Neural cell (in vitro differentiated cells): Measurements from ENCODE around the gene OTOG. TPM values are rescaled to one million over a fixed set of nuclear protein-coding genes. Genes with fewer than 3 reads are reported as not detected.

ENCODE experiments used
- H2AFZ ChIP-seq: fragments of 200-600, 300-800 bp; sonication (generic), shearing (Covaris generic); 2 replicates; pipeline ENCODE4 v1.6.0; 2014; ENCODE audit warnings: low read depth, mild to moderate bottlenecking, antibody characterized with exemption, low read length, moderate library complexity
- H3F3A ChIP-seq: fragments of 200-600 bp; shearing (Covaris generic); 2 replicates; pipeline ENCODE4 v1.6.1; 2016; ENCODE audit warnings: mild to moderate bottlenecking, moderate library complexity, mixed read lengths, antibody characterized with exemption, low read length; ENCODE audit not compliant: insufficient read depth, poor library complexity, severe bottlenecking
- H3K27ac ChIP-seq: fragments of 200-600, 300-800 bp; sonication (generic), shearing (Covaris generic); 2 replicates; pipeline ENCODE4 v1.5.1; 2014; ENCODE audit warnings: mild to moderate bottlenecking, low read length, moderate library complexity
- H3K27me3 ChIP-seq: fragments of 300-800, 200-600 bp; sonication (generic), shearing (Covaris generic); 2 replicates; pipeline ENCODE4 v1.6.0; 2014; ENCODE audit warnings: mild to moderate bottlenecking, low read depth, low read length, moderate library complexity; ENCODE audit not compliant: insufficient read depth
- H3K36me3 ChIP-seq: fragments of 300-800, 200-600 bp; sonication (generic), shearing (Covaris generic); 2 replicates; pipeline ENCODE4 v1.5.1; 2014; ENCODE audit warnings: mild to moderate bottlenecking, antibody characterized with exemption, low read length, moderate library complexity; ENCODE audit not compliant: insufficient read depth
- H3K4me2 ChIP-seq: fragments of 300-800, 200-600 bp; sonication (generic), shearing (Covaris generic); 2 replicates; pipeline ENCODE4 v1.6.0; 2014; ENCODE audit warnings: mild to moderate bottlenecking, low read length
- H3K4me3 ChIP-seq: fragments of 300-800, 200-600 bp; sonication (generic), shearing (Covaris generic); 2 replicates; pipeline ENCODE4 v1.5.1; 2014; ENCODE audit warnings: mild to moderate bottlenecking, low read length, moderate library complexity
- H3K79me2 ChIP-seq: fragments of 200-600 bp; shearing (Covaris generic); replicated peaks from 2 replicates; pipeline ENCODE4 v1.6.0; 2014; ENCODE audit warnings: mild to moderate bottlenecking, low read length, moderate library complexity; ENCODE audit not compliant: insufficient read depth
- H3K9ac ChIP-seq: fragments of 300-800, 200-600 bp; sonication (generic), shearing (Covaris generic); 2 replicates; pipeline ENCODE4 v1.6.1; 2016; ENCODE audit warnings: mild to moderate bottlenecking, low read length, mixed read lengths
- H3K9me2 ChIP-seq: fragments of 200-600 bp; shearing (Covaris generic); 2 replicates; pipeline ENCODE4 v1.6.1; 2016; ENCODE audit warnings: mild to moderate bottlenecking, low read length, mixed read lengths; ENCODE audit not compliant: insufficient read depth
- H3K9me3 ChIP-seq: fragments of 200-600, 300-800 bp; sonication (generic), shearing (Covaris generic); 2 replicates; pipeline ENCODE4 v1.6.1; 2016; ENCODE audit warnings: mild to moderate bottlenecking, mixed run types, low read length, moderate library complexity, mixed read lengths
- H4K20me1 ChIP-seq: fragments of 200-600 bp; shearing (Covaris generic); 2 replicates; pipeline ENCODE4 v1.6.1; 2016; ENCODE audit warnings: mild to moderate bottlenecking, mixed run types; ENCODE audit not compliant: insufficient read depth
- CTCF ChIP-seq: fragments of 450-650 bp; IDR thresholded peaks from 2 replicates; pipeline ENCODE4 v1.5.1; 2014; ENCODE audit warnings: antibody characterized with exemption, mild to moderate bottlenecking, moderate library complexity; ENCODE audit not compliant: poor library complexity, severe bottlenecking
- EZH2 ChIP-seq: fragments of 200-600, 300-800 bp; shearing (Covaris generic), sonication (generic); IDR thresholded peaks from 2 replicates; pipeline ENCODE4 v1.6.1; 2014; ENCODE audit warnings: antibody characterized with exemption, low read length, borderline replicate concordance, mild to moderate bottlenecking; ENCODE audit not compliant: insufficient read depth, poor library complexity, severe bottlenecking
- MXI1 ChIP-seq: fragments of 450-650 bp; conservative IDR thresholded peaks from 2 replicates; pipeline ENCODE4 v1.6.1; 2014; ENCODE audit warnings: antibody characterized with exemption, mild to moderate bottlenecking; ENCODE audit not compliant: poor library complexity, severe bottlenecking
- POLR2AphosphoS5 ChIP-seq: IDR thresholded peaks from 2 replicates; pipeline ENCODE4 v1.6.1; 2012
- RAD21 ChIP-seq: fragments of 450-650 bp; conservative IDR thresholded peaks from 2 replicates; pipeline ENCODE4 v1.6.1; 2014; ENCODE audit warnings: antibody characterized with exemption, mild to moderate bottlenecking, moderate library complexity
- REST ChIP-seq: IDR thresholded peaks from 2 replicates; pipeline ENCODE4 v1.6.1; 2012; ENCODE audit warnings: borderline replicate concordance
- TAF1 ChIP-seq: IDR thresholded peaks from 2 replicates; pipeline ENCODE4 v1.6.1; 2012; ENCODE audit warnings: low read depth
- polyA plus RNA-seq: library from polyadenylated mRNA; depleted of rRNA; stranded (reverse); fragments of >200 nt; gene quantifications from 2 replicates; pipeline ENCODE4 v1.2.3, GENCODE V29; 2014

OTOG gene
- polyA plus RNA-seq, 1 donor from 2014 or later, result not detected

DNA sequence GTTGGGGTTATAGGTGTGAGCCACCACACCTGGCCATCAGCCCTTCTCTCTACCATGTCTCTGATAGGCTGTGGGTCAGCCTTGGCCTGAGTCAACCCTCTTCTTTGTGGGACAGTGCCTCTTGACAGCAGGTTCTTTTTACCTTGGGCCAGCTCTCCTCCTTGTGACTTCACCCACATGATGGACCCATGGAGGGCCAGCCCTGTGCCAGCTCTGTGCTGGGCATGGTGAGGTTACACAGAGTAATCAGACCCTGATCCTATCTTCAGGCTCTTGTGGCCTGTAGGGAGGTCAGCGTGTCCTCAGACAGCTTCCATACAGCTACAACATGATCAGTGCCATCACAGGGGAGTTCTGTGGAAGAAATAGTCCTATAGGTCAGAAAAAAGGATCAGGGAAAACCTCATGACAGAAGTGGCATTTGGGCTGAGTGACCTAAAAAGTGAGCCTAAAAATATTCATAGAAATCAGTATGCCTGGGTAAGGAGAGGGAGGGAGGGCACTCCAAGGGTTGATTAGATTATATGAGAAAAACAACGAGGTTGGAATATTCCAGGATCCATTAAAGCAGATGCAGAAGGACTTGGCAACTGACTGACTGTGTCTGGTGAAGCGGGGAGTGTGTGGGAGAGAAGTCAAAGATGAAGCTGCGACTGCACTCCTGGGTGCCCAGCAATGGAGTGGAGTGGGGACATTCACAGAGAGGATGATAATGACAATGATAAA is 17.1 kb downstream of the OTOG start:
- H3K4me2 ChIP-seq, result no peak overlapping the region
- H3K27me3 ChIP-seq, result no peaks in the 10 kb centered on the region
- TF ChIP-seq REST (no peak), EZH2 (no peak)
- H3F3A ChIP-seq, result no peaks in the 10 kb centered on the region
- H3K4me3 ChIP-seq, result no peak overlapping the region
- no peak overlapping the region for H2AFZ ChIP-seq
- no peaks in the 10 kb centered on the region for H3K36me3 ChIP-seq
- no peaks in the 10 kb centered on the region for H3K9me3 ChIP-seq
- no peak overlapping the region for H3K9ac ChIP-seq
- no peaks in the 10 kb centered on the region for H3K79me2 ChIP-seq
- no peaks in the 10 kb centered on the region for H4K20me1 ChIP-seq
- no peaks in the 10 kb centered on the region for H3K9me2 ChIP-seq
- H3K27ac ChIP-seq, result no peak overlapping the region

DNA sequence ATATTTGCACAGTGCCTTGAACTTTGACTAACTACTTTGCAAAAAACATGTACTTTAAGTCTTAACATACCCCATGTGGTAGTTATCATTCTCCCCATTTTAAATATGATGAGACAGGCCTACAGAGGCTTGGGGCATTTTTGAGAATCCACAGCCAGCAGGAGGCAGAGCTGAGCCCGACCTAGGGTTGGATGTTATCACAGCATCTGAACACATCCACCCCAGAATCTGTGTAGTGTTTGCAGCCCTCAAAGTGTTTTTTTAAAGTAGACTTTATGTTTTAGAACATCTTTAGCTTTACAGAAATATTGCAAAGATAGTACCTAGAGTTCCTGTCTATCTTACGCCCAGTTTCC is 17.6 kb downstream of the OTOG start:
- Histone ChIP-seq H3K27ac (no peak overlapping the region), H3K9ac (no peak overlapping the region), H3K9me3 (no peaks in the 10 kb centered on the region), H3K9me2 (no peaks in the 10 kb centered on the region), H3K4me3 (no peak overlapping the region), H2AFZ (no peak overlapping the region), H3K4me2 (no peak overlapping the region), H3F3A (no peaks in the 10 kb centered on the region), H3K36me3 (no peaks in the 10 kb centered on the region), H3K79me2 (no peaks in the 10 kb centered on the region), H3K27me3 (no peaks in the 10 kb centered on the region), H4K20me1 (no peaks in the 10 kb centered on the region)
- TF ChIP-seq TAF1 (no peak), POLR2AphosphoS5 (no peak), REST (no peak)

DNA sequence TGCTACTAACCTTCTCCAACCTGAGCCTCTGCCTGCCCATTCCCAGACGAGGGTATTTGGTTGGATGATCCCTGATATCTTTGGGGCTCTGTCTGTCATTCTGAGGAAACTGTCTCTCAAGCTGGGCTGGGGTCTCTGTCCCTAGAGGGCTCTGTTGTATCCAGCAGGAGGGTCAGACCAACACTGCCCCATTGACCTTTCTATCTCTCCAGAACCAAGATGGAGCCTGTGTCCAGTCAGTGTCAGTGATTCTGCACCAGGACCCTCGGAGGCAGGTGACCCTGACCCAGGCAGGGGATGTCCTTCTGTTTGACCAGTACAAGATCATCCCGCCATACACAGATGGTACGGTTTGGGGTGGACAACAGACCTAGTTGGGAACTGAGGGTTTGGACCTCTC is 21.9 kb downstream of the OTOG start:
- Histone ChIP-seq H3F3A (no peaks in the 10 kb centered on the region), H3K4me3 (no peak overlapping the region), H2AFZ (no peak overlapping the region), H4K20me1 (no peaks in the 10 kb centered on the region), H3K9ac (no peak overlapping the region), H3K9me3 (no peaks in the 10 kb centered on the region), H3K27ac (no peak overlapping the region), H3K79me2 (no peaks in the 10 kb centered on the region), H3K36me3 (no peaks in the 10 kb centered on the region), H3K9me2 (no peaks in the 10 kb centered on the region), H3K27me3 (no peaks in the 10 kb centered on the region), H3K4me2 (no peak overlapping the region)
- no peak for TF ChIP-seq RAD21
- no peak for TF ChIP-seq EZH2
- no peak for TF ChIP-seq MXI1
- TF ChIP-seq POLR2AphosphoS5, result no peak
- no peak for TF ChIP-seq CTCF
- no peak for TF ChIP-seq TAF1
- no peak for TF ChIP-seq REST
